ENCODE results near the gene MEN1. TPM values are rescaled to one million over a fixed set of nuclear protein-coding genes. Genes with fewer than 3 reads are reported as not detected.
A peak's percentile ranks its signal among the peaks of the same experiment; 100 is the strongest.

Gene MEN1
- total and polyA plus RNA-seq, 8 donors: 8.7 to 25.3 (median 13.5) TPM

GRCh38 chr11:64793271-64794160, 16.8 kb downstream of the MEN1 start:
- 82 to 83% methylated on average over 11 of the region's 11 CpGs for WGBS, 2 donors
- no peak for TF ChIP-seq CTCF (IDR thresholded peaks at IDR 0.05)
- DNase-seq (peak in 2 of 6 donors; percentile 8 to 26), FAIRE-seq (no peak), ATAC-seq (no peak)
- Histone ChIP-seq H3K9me3 (no peaks in the 10 kb centered on the region), H3K27ac (no peak overlapping the region), H3K36me3 (no peaks in the 10 kb centered on the region), H3K27me3 (no peaks in the 10 kb centered on the region), H3K4me1 (no peaks in the 10 kb centered on the region), H3K4me3 (no peak overlapping the region)
- intact Hi-C loops (cut with DNase I): loop anchor here in 1 of 3 donors (10.0 kb wide), 1 partner anchor 101 kb away; no protein-coding TSS in a partner anchor

GRCh38 chr11:64792482-64792881, 17.9 kb downstream of the MEN1 start:
- no peak overlapping the region for H3K4me3 ChIP-seq
- ATAC-seq: no peak
- no peak for FAIRE-seq
- H3K27ac ChIP-seq: no peak overlapping the region
- no peaks in the 10 kb centered on the region for H3K4me1 ChIP-seq
- H3K9me3 ChIP-seq: no peaks in the 10 kb centered on the region
- no peaks in the 10 kb centered on the region for H3K36me3 ChIP-seq
- peak in 1 of 6 donors; percentile 7 for DNase-seq
- 96 to 97% methylated on average over 4 of the region's 4 CpGs for WGBS, 2 donors
- intact Hi-C loops (cut with DNase I): loop anchor here in 1 of 3 donors (10.0 kb wide), 1 partner anchor 102 kb away; no protein-coding TSS in a partner anchor
- H3K27me3 ChIP-seq: no peaks in the 10 kb centered on the region
- no peak for TF ChIP-seq CTCF (IDR thresholded peaks at IDR 0.05)

- no peak for TF ChIP-seq CTCF (IDR thresholded peaks at IDR 0.05)
- H3K9me3 ChIP-seq: no peaks in the 10 kb centered on the region
- ATAC-seq (no peak), FAIRE-seq (no peak), DNase-seq (peak in 2 of 6 donors; percentile 35 to 70)
- no peaks in the 10 kb centered on the region for H3K27me3 ChIP-seq
- H3K27ac ChIP-seq: no peak overlapping the region
- 89 to 92% methylated on average over 14 of the region's 14 CpGs for WGBS, 2 donors
- H3K4me3 ChIP-seq: no peak overlapping the region
- no peaks in the 10 kb centered on the region for H3K4me1 ChIP-seq
- intact Hi-C loops (cut with DNase I): loop anchor here in 1 of 3 donors (10.0 kb wide), 1 partner anchor 103 kb away; no protein-coding TSS in a partner anchor
- no peaks in the 10 kb centered on the region for H3K36me3 ChIP-seq
Measured at GRCh38 chr11:64791781-64792291, 18.5 kb downstream of the MEN1 start.

GRCh38 chr11:64790205-64791095, 19.9 kb downstream of the MEN1 start:
- FAIRE-seq: no peak
- Histone ChIP-seq H3K4me3 (no peak overlapping the region), H3K4me1 (no peaks in the 10 kb centered on the region), H3K27ac (no peak overlapping the region), H3K36me3 (no peaks in the 10 kb centered on the region), H3K9me3 (no peaks in the 10 kb centered on the region), H3K27me3 (no peaks in the 10 kb centered on the region)
- TF ChIP-seq CTCF (IDR thresholded peaks at IDR 0.05): no peak
- 86 to 90% methylated on average over 25 of the region's 25 CpGs for WGBS, 2 donors
- no peak for ATAC-seq
- peak in 2 of 6 donors; percentile 23 to 50 for DNase-seq
- intact Hi-C loops (cut with DNase I): loop anchor here in 1 of 3 donors (10.0 kb wide), 1 partner anchor 104 kb away; no protein-coding TSS in a partner anchor
